ENCODE data around the gene SHD. TPM values are rescaled to one million over a fixed set of nuclear protein-coding genes. Genes with fewer than 3 reads are reported as not detected.

SHD gene
- total and polyA plus RNA-seq, 9 of the 15 experiments (the other 6 are each of a cell fraction or from before 2014, with no cell fraction given) = 0.05 to 0.62 (median 0.15) TPM; not detected in 5

GRCh38 chr19:4337906-4338440 lies 58.9 kb downstream of the SHD start (continued):
- TF ChIP-seq UBTF (IDR thresholded peaks at IDR 0.05; ENCODE audit: borderline replicate concordance in 1 of 2, low read depth in 2 of 2, low read length in 2 of 2) (no peak), POLR2AphosphoS2 (IDR thresholded peaks at IDR 0.05; ENCODE audit: low read length) (no peak), ESRRB (CRISPR knock-in tag; IDR thresholded peaks at IDR 0.05; ENCODE audit: borderline replicate concordance) (no peak), DMBX1 (CRISPR knock-in tag; IDR thresholded peaks at IDR 0.05; ENCODE audit: borderline replicate concordance) (no peak), ZNF347 (CRISPR knock-in tag; IDR thresholded peaks at IDR 0.05; ENCODE audit: low read depth) (no peak), ZBTB49 (CRISPR knock-in tag; IDR thresholded peaks at IDR 0.05; ENCODE audit: borderline replicate concordance) (no peak), TGIF2 (CRISPR knock-in tag; IDR thresholded peaks at IDR 0.05) (no peak), ZNF766 (CRISPR knock-in tag; conservative IDR thresholded peaks at IDR 0.05) (no peak), ZNF507 (tag; conservative IDR thresholded peaks at IDR 0.05) (no peak)
- TF ChIP-seq, protein P1, sequence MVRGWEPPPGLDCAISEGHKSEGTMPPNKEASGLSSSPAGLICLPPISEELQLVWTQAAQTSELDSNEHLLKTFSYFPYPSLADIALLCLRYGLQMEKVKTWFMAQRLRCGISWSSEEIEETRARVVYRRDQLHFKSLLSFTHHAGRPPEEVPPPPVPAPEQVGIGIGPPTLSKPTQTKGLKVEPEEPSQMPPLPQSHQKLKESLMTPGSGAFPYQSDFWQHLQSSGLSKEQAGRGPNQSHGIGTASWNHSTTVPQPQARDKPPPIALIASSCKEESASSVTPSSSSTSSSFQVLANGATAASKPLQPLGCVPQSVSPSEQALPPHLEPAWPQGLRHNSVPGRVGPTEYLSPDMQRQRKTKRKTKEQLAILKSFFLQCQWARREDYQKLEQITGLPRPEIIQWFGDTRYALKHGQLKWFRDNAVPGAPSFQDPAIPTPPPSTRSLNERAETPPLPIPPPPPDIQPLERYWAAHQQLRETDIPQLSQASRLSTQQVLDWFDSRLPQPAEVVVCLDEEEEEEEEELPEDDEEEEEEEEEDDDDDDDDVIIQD (CRISPR knock-in tag; IDR thresholded peaks at IDR 0.05) = no peak
- TF ChIP-seq, protein P2, sequence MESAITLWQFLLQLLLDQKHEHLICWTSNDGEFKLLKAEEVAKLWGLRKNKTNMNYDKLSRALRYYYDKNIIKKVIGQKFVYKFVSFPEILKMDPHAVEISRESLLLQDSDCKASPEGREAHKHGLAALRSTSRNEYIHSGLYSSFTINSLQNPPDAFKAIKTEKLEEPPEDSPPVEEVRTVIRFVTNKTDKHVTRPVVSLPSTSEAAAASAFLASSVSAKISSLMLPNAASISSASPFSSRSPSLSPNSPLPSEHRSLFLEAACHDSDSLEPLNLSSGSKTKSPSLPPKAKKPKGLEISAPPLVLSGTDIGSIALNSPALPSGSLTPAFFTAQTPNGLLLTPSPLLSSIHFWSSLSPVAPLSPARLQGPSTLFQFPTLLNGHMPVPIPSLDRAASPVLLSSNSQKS (CRISPR knock-in tag; IDR thresholded peaks at IDR 0.05) = no peak
- TF ChIP-seq, protein P3, sequence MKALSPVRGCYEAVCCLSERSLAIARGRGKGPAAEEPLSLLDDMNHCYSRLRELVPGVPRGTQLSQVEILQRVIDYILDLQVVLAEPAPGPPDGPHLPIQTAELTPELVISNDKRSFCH (CRISPR knock-in tag; IDR thresholded peaks at IDR 0.05) = no peak
- TF ChIP-seq, protein P3 (tag; IDR thresholded peaks at IDR 0.05) = peak; percentile 34; the same call in 1 of the 2 replicates
- TF ChIP-seq, protein P4, sequence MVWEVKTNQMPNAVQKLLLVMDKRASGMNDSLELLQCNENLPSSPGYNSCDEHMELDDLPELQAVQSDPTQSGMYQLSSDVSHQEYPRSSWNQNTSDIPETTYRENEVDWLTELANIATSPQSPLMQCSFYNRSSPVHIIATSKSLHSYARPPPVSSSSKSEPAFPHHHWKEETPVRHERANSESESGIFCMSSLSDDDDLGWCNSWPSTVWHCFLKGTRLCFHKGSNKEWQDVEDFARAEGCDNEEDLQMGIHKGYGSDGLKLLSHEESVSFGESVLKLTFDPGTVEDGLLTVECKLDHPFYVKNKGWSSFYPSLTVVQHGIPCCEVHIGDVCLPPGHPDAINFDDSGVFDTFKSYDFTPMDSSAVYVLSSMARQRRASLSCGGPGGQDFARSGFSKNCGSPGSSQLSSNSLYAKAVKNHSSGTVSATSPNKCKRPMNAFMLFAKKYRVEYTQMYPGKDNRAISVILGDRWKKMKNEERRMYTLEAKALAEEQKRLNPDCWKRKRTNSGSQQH (CRISPR knock-in tag; IDR thresholded peaks at IDR 0.05) = no peak
- TF ChIP-seq, protein P5, sequence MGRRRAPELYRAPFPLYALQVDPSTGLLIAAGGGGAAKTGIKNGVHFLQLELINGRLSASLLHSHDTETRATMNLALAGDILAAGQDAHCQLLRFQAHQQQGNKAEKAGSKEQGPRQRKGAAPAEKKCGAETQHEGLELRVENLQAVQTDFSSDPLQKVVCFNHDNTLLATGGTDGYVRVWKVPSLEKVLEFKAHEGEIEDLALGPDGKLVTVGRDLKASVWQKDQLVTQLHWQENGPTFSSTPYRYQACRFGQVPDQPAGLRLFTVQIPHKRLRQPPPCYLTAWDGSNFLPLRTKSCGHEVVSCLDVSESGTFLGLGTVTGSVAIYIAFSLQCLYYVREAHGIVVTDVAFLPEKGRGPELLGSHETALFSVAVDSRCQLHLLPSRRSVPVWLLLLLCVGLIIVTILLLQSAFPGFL (CRISPR knock-in tag; IDR thresholded peaks at IDR 0.05) = no peak
